IPS-20b (cell line): ENCODE data around the gene LAMTOR4.

Experiments used
- H3K27ac ChIP-seq: one replicate; pipeline ENCODE4 v1.5.1; 2013; ENCODE audit warnings: low read length
- H3K27me3 ChIP-seq: 2 replicates; pipeline ENCODE4 v1.6.1; 2013; ENCODE audit warnings: mild to moderate bottlenecking, low read length, inconsistent platforms; ENCODE audit not compliant: insufficient read depth
- H3K36me3 ChIP-seq: 2 replicates; pipeline ENCODE4 v1.6.1; 2013; ENCODE audit warnings: low read depth, mild to moderate bottlenecking, inconsistent platforms, low read length, moderate library complexity; ENCODE audit not compliant: insufficient read depth
- H3K4me1 ChIP-seq: 2 replicates; pipeline ENCODE4 v1.6.1; 2013; ENCODE audit warnings: mild to moderate bottlenecking, control low read depth, inconsistent platforms, low read length, moderate library complexity; ENCODE audit not compliant: insufficient read depth
- H3K4me3 ChIP-seq: 2 replicates; pipeline ENCODE4 v1.5.1; 2013; ENCODE audit warnings: mild to moderate bottlenecking, low read length, inconsistent platforms
- H3K9ac ChIP-seq: 2 replicates; pipeline ENCODE4 v1.6.1; 2013; ENCODE audit warnings: low read depth, mild to moderate bottlenecking, inconsistent platforms, low read length, moderate library complexity
- H3K9me3 ChIP-seq: 2 replicates; pipeline ENCODE4 v1.6.1; 2013; ENCODE audit warnings: mild to moderate bottlenecking, low read depth, low read length, inconsistent platforms; ENCODE audit not compliant: insufficient read depth

The LAMTOR4 gene

GRCh38 chr7:100111156-100111555, 37.6 kb upstream of the LAMTOR4 start:
- Histone ChIP-seq H3K27me3 (no peaks in the 10 kb centered on the region), H3K9ac (no peak overlapping the region), H3K36me3 (peaks cover 79% of the 10 kb centered on the region), H3K27ac (no peak overlapping the region), H3K4me3 (no peak overlapping the region), H3K9me3 (no peaks in the 10 kb centered on the region), H3K4me1 (no peaks in the 10 kb centered on the region)

- no peaks in the 10 kb centered on the region for H3K9me3 ChIP-seq
- no peaks in the 10 kb centered on the region for H3K4me1 ChIP-seq
- H3K9ac ChIP-seq: no peak overlapping the region
- no peak overlapping the region for H3K27ac ChIP-seq
- no peaks in the 10 kb centered on the region for H3K27me3 ChIP-seq
- peaks cover 74% of the 10 kb centered on the region for H3K36me3 ChIP-seq
- no peak overlapping the region for H3K4me3 ChIP-seq
These were observed 36.8 kb upstream of the LAMTOR4 start for GRCh38 chr7:100111914-100112313.

DNA sequence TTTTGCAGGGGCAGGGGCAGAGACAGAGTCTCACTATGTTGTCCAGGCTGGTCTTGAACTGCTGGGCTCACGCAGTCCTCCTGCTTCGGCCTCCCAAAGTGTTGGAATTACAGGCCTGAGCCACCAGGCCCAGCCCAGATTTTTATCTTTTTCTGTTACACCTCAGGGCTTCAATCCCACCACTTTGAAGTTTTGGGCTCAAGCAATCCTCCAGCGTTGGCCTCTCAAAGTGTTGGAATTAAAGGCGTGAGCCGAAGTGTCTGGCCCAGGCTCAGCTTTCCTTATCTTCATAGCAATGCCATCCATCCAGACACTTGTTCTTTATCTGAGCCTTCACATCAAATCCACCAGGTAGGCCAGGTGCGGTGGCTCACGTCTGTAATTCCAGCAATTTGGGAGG, 33.7 kb upstream of the LAMTOR4 start:
- Histone ChIP-seq H3K9me3 (no peaks in the 10 kb centered on the region), H3K27me3 (no peaks in the 10 kb centered on the region), H3K36me3 (peaks cover 44% of the 10 kb centered on the region), H3K4me1 (no peaks in the 10 kb centered on the region), H3K27ac (no peak overlapping the region), H3K9ac (no peak overlapping the region), H3K4me3 (no peak overlapping the region)

GRCh38 chr7:100118388-100119071, 30.2 kb upstream of the LAMTOR4 start:
- Histone ChIP-seq H3K27me3 (no peaks in the 10 kb centered on the region), H3K4me3 (peak overlapping the region; percentile 92), H3K9me3 (no peaks in the 10 kb centered on the region), H3K36me3 (peaks cover 10% of the 10 kb centered on the region), H3K4me1 (0 out of 2 replicates have a peak, but pooled peaks cover 5% of the 10 kb centered on the region), H3K27ac (peak overlapping the region; percentile 73), H3K9ac (peak overlapping the region; percentile 93)

GRCh38 chr7:100119072-100119969, 29.4 kb upstream of the LAMTOR4 start, which contains the start of the genes CNPY4 and TAF6:
TSS of gene CNPY4 (plus strand) at chr7:100119634. CDS start at chr7:100119745, 111 bp downstream.
TSS of gene TAF6 (minus strand) at chr7:100119358. CDS start at chr7:100114209, 5,149 bp downstream.
- Histone ChIP-seq H3K27me3 (no peaks in the 10 kb centered on the region), H3K4me3 (peak within 1 kb of the TSS; percentile 92), H3K27ac (peak within 1 kb of the TSS; percentile 73), H3K9ac (peak within 1 kb of the TSS; percentile 93), H3K9me3 (no peaks in the 10 kb centered on the region), H3K36me3 (0 out of 2 replicates have a peak, but pooled peaks cover 4% of the 10 kb centered on the region), H3K4me1 (0 out of 2 replicates have a peak, but pooled peaks cover 5% of the 10 kb centered on the region)

- Histone ChIP-seq H3K4me3 (peak overlapping the region; percentile 92), H3K9me3 (no peaks in the 10 kb centered on the region), H3K27me3 (no peaks in the 10 kb centered on the region), H3K36me3 (0 out of 2 replicates have a peak, but pooled peaks cover 5% of the 10 kb centered on the region), H3K4me1 (0 out of 2 replicates have a peak, but pooled peaks cover 5% of the 10 kb centered on the region), H3K9ac (peak overlapping the region; percentile 93; the same call in 1 of the 2 replicates), H3K27ac (no peak overlapping the region)
These were observed 28.6 kb upstream of the LAMTOR4 start for GRCh38 chr7:100119970-100120732.

DNA sequence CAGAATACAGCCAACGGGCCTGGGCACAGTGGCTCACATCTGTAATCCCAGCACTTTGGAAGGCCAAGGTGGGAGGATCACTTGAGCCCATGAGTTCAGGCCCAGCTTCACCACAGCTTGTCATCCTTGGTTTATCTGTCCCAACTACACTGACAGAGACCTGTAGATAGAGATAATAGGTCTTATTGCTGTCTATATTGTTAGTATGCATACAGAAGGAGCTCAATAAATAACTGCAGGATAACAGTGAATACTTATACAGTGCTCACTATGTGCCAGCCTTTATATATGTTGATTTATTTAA, 28.0 kb upstream of the LAMTOR4 start:
- 0 out of 2 replicates have a peak, but pooled peaks cover 10% of the 10 kb centered on the region for H3K36me3 ChIP-seq
- no peaks in the 10 kb centered on the region for H3K27me3 ChIP-seq
- H3K4me1 ChIP-seq: 0 out of 2 replicates have a peak, but pooled peaks cover 5% of the 10 kb centered on the region
- H3K9ac ChIP-seq: no peak overlapping the region
- peak overlapping the region; percentile 92; the same call in 1 of the 2 replicates for H3K4me3 ChIP-seq
- H3K9me3 ChIP-seq: no peaks in the 10 kb centered on the region
- H3K27ac ChIP-seq: no peak overlapping the region

DNA sequence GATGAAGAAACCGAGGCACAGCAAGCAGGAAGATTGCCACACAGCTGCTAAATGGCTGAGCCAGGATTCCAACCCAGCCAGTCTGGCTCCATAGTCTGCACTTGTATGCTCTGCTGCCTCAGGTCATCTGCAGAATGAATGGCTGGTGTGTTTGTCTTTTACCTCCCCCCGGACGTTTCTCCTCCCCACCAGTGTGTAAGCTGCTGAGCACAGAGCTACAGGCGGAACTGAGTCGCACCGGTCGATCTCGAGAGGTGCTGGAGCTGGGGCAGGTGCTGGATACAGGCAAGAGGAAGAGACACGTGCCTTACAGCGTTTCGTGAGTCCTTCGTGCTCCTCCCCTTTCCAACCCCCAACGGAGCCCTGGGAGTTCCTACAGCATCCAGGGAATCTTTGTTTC, 26.7 kb upstream of the LAMTOR4 start:
- Histone ChIP-seq H3K27ac (no peak overlapping the region), H3K36me3 (0 out of 2 replicates have a peak, but pooled peaks cover 6% of the 10 kb centered on the region), H3K9ac (no peak overlapping the region), H3K4me3 (no peak overlapping the region), H3K9me3 (no peaks in the 10 kb centered on the region), H3K27me3 (no peaks in the 10 kb centered on the region), H3K4me1 (0 out of 2 replicates have a peak, but pooled peaks cover 5% of the 10 kb centered on the region)

DNA sequence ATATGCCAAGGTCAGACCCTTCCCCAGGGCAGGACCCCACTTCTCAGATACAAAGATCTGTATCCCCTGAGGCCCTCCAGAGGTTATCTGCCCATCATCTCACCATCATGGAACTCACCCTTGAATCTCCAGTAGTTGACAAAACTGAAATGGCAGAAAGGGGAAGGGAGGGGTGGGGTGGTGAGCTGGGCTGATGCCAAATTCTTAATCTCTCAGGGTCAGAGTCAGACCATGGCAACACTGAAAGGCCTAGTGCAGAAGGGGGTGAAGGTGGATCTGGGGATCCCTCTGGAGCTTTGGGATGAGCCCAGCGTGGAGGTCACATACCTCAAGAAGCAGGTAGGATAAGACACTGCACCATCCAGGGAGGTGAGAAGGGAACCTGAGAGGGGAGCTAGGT, 26.1 kb upstream of the LAMTOR4 start:
- H3K9me3 ChIP-seq: no peaks in the 10 kb centered on the region
- H3K4me1 ChIP-seq: 0 out of 2 replicates have a peak, but pooled peaks cover 5% of the 10 kb centered on the region
- 0 out of 2 replicates have a peak, but pooled peaks cover 6% of the 10 kb centered on the region for H3K36me3 ChIP-seq
- H3K4me3 ChIP-seq: no peak overlapping the region
- H3K9ac ChIP-seq: no peak overlapping the region
- peaks cover 2% of the 10 kb centered on the region; the same call in 1 of the 2 replicates for H3K27me3 ChIP-seq
- no peak overlapping the region for H3K27ac ChIP-seq

GRCh38 chr7:100124301-100125230, 24.2 kb upstream of the LAMTOR4 start:
- no peak overlapping the region for H3K4me3 ChIP-seq
- peaks cover 22% of the 10 kb centered on the region for H3K27me3 ChIP-seq
- no peaks in the 10 kb centered on the region for H3K9me3 ChIP-seq
- H3K27ac ChIP-seq: no peak overlapping the region
- H3K36me3 ChIP-seq: 0 out of 2 replicates have a peak, but pooled peaks cover 6% of the 10 kb centered on the region
- H3K4me1 ChIP-seq: 0 out of 2 replicates have a peak, but pooled peaks cover 5% of the 10 kb centered on the region
- H3K9ac ChIP-seq: no peak overlapping the region
